ENCODE results near the gene LMO7.
A peak's percentile ranks its signal among the peaks of the same experiment; 100 is the strongest.
"Not testable (repeated sequence)": the region's sequence is repeated elsewhere in the genome, so short reads cannot be mapped to it uniquely, and the experiment has no call there.

LMO7 gene

DNA sequence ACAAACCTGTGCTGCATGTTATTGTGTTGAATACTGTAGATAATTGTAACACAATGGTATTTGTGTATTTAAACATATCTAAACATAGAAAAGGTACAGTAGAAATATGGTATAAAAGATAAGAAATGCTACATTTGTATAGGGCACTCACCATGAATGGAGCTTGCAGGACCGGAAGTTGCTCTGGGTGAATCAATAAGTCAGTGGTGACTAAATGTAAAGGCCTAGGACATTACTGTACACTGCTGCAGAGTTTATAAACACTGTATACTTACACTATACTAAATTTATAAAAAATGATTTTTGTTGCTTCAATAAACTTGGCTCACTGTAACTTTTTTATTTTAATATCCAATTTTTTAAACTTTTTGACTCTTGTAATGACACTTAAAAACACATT lies 34.4 kb downstream of the LMO7 start:
- TF ChIP-seq, protein P1, sequence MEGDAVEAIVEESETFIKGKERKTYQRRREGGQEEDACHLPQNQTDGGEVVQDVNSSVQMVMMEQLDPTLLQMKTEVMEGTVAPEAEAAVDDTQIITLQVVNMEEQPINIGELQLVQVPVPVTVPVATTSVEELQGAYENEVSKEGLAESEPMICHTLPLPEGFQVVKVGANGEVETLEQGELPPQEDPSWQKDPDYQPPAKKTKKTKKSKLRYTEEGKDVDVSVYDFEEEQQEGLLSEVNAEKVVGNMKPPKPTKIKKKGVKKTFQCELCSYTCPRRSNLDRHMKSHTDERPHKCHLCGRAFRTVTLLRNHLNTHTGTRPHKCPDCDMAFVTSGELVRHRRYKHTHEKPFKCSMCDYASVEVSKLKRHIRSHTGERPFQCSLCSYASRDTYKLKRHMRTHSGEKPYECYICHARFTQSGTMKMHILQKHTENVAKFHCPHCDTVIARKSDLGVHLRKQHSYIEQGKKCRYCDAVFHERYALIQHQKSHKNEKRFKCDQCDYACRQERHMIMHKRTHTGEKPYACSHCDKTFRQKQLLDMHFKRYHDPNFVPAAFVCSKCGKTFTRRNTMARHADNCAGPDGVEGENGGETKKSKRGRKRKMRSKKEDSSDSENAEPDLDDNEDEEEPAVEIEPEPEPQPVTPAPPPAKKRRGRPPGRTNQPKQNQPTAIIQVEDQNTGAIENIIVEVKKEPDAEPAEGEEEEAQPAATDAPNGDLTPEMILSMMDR (IDR thresholded peaks at IDR 0.05; ENCODE audit: low read depth, low read length, missing control alignments), result no peak
- no peak for DNase-seq (ENCODE audit: extremely low read depth, low read depth)
- no peak overlapping the region for H3K4me3 ChIP-seq (replicated peaks; ENCODE audit: low read depth, low read length)

DNA sequence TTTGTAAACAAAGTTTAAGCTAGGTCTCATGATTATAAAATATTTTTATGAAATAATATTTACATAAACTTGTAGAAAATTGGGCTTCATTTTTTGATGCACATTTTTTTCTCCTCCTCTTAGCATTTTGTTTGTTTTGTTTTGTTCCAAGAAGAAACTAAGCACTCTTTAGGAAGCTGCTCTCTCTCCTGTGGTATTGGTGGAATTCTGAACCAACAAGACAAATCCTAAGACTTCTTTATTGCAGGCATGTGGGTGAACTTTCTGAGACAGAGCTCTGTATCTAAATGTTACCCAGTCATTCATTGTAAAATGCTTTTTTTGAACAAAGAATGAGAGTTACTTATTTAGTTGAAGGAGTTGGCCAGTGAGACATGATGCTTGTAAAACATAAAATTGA lies 39.3 kb downstream of the LMO7 start:
- H3K4me3 ChIP-seq (replicated peaks; ENCODE audit: low read depth, low read length), result no peak overlapping the region
- TF ChIP-seq, protein P1 (IDR thresholded peaks at IDR 0.05; ENCODE audit: low read depth, low read length, missing control alignments), result no peak
- no peak for DNase-seq (ENCODE audit: extremely low read depth, low read depth)

DNA sequence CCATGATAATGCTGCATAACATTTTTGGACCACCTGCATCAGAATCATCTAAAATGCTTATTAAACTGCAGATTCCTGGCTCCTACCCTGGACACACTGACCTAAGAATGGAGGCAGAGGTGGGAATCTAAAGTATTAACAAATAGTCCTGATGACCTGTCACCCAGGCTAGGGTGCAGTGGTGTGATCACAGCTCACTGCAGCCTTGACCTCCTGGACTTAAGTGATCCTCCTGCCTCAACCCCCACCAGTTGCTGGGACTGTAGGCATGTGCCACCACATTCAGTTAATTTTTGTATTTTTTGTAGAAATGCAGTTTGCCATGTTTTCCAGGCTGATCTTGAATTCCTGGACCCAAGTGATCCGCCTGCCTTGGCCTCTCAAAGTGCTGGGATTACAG lies 43.3 kb downstream of the LMO7 start:
- TF ChIP-seq, protein P1 (IDR thresholded peaks at IDR 0.05; ENCODE audit: low read depth, low read length, missing control alignments), result no peak
- no peak overlapping the region for H3K4me3 ChIP-seq (replicated peaks; ENCODE audit: low read depth, low read length)
- DNase-seq (ENCODE audit: extremely low read depth, low read depth), result no peak

DNA sequence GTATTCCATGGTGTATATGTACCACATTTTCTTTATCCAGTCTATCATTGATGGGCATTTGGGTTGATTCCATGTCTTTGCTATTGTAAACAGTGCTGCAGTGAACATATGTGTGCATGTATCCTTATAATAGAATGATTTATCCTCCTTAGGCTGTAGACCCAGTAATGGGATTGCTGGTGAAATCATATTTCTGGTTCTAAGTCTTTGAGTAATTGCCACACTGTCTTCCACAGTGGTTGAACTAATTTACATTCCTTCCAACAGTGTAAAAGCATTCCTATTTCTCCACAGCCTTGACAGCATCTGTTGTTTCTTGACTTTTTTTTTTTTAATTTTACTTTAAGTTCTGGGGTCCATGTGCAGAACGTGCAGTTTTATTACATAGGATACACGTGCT lies 44.1 kb downstream of the LMO7 start:
- not testable (repeated sequence) for H3K4me3 ChIP-seq (replicated peaks; ENCODE audit: low read depth, low read length); DNase-seq (ENCODE audit: extremely low read depth, low read depth)

DNA sequence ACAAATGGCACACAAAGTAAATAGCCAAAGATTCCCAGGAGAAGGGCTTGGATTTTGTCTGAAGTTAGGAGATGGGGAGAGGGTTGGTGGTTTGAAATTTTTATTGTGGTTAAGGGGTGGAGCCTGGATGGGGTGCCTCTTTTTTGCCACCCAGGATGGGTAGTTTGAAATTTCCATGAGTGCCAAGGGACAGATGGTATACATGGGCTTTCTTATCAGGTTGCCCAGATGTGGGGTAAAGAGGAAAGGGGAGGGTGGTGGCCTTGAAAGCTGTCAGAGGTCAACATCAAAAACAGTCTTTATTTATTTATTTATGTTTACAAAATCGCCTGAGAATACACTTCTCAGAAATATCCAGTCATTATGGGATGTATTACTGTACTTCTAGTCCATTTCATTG lies 46.2 kb downstream of the LMO7 start:
- TF ChIP-seq, protein P1 (IDR thresholded peaks at IDR 0.05; ENCODE audit: low read depth, low read length, missing control alignments), result no peak
- H3K4me3 ChIP-seq (replicated peaks; ENCODE audit: low read depth, low read length), result no peak overlapping the region
- no peak for DNase-seq (ENCODE audit: extremely low read depth, low read depth)

DNA sequence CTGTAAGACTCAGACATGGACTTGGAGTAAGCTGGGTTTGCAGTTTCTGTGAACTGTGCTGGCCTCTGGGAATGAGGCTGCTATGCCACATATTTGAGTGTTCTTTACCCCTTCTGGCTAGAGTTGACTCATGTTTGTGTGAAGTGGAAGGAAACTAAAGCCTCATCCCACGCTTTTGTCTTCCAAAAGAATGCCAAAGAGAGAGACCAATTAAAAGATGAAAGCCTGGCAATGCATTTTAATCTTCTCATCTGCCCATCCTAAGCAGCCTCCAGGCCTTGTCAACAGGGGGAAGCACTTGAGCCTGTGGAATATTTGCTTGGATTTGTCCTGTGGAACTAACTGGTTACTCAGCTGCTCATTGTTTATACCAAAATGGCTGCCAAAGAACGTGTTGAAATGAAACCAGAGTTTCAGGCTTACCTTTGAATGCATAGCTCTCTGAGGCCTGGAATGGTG lies 49.1 kb downstream of the LMO7 start:
- TF ChIP-seq, protein P1 (IDR thresholded peaks at IDR 0.05; ENCODE audit: low read depth, low read length, missing control alignments), result peak; percentile 41
- H3K4me3 ChIP-seq (replicated peaks; ENCODE audit: low read depth, low read length), result no peak overlapping the region
- peak; percentile 64 for DNase-seq (ENCODE audit: extremely low read depth, low read depth)

DNA sequence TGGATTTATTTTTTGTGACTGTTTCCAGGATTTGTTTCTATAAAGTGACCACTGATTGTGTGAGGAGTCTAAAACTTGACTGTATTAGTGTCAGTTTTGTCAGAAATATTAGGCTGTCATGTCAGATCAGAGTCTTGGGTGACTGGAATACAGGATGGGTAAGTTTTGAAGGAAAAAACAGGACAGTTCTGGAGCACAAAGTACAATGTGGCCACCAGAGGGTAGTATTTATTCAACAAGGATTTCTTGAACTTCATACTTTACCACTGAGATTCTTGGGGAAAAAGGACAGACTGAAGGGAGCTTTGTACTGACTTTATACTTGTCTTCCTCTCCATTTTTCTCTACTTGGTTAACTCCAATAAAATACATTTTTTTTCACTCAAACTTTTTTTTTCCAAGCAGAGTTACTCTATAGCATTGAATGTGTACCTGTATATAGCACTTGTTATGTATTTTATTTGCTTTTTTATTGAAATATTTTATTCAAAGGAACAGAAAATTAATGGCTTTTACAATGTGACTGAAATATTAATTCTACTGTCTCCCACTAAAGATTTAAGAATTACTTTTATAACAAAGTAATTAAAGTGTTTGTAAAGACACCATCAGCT lies 51.1 kb downstream of the LMO7 start:
- H3K4me3 ChIP-seq (replicated peaks; ENCODE audit: low read depth, low read length), result no peak overlapping the region
- TF ChIP-seq, protein P1 (IDR thresholded peaks at IDR 0.05; ENCODE audit: low read depth, low read length, missing control alignments), result peak; percentile 33
- peak; percentile 24 for DNase-seq (ENCODE audit: extremely low read depth, low read depth)
